ENCODE measurements around the gene ITGAE.

- TF ChIP-seq CTCF (IDR thresholded peaks at IDR 0.05), result no peak
- TF ChIP-seq POLR2AphosphoS5 (IDR thresholded peaks at IDR 0.05), result no peak
- no peak for TF ChIP-seq POLR2A (IDR thresholded peaks at IDR 0.05)
Measured at GRCh38 chr17:3801347-3801746, 359 bp upstream of the ITGAE start.

All from prostate gland (tissue), 2 donors.